ENCODE measurements around the gene APC2.
A peak's percentile ranks its signal among the peaks of the same experiment; 100 is the strongest.

The APC2 gene

GRCh38 chr19:1445185-1445931, 4.6 kb upstream of the APC2 start:
- DNase-seq (ENCODE audit: extremely low read depth in 1 of 2, low read depth in 1 of 2): peak; percentile 34 to 57

- no peak for DNase-seq (ENCODE audit: extremely low read depth in 1 of 2, low read depth in 1 of 2)
Measured at GRCh38 chr19:1445932-1446712, 3.8 kb upstream of the APC2 start.

- no peak for DNase-seq (ENCODE audit: extremely low read depth in 1 of 2, low read depth in 1 of 2)
Measured at GRCh38 chr19:1446713-1447481, 3.0 kb upstream of the APC2 start.

- no peak for DNase-seq (ENCODE audit: extremely low read depth in 1 of 2, low read depth in 1 of 2)
Measured at GRCh38 chr19:1447504-1447903, 2.4 kb upstream of the APC2 start.

GRCh38 chr19:1447944-1448343, 2.0 kb upstream of the APC2 start:
- DNase-seq (ENCODE audit: extremely low read depth in 1 of 2, low read depth in 1 of 2): no peak

- no peak for DNase-seq (ENCODE audit: extremely low read depth in 1 of 2, low read depth in 1 of 2)
Measured at GRCh38 chr19:1450735-1451731, 1.1 kb downstream of the APC2 start.

- no peak for DNase-seq (ENCODE audit: extremely low read depth in 1 of 2, low read depth in 1 of 2)
Measured at GRCh38 chr19:1451916-1452801, 2.2 kb downstream of the APC2 start.

- DNase-seq (ENCODE audit: extremely low read depth in 1 of 2, low read depth in 1 of 2): no peak
Measured at GRCh38 chr19:1452802-1453524, 3.0 kb downstream of the APC2 start.

- DNase-seq (ENCODE audit: extremely low read depth in 1 of 2, low read depth in 1 of 2): no peak
Measured at GRCh38 chr19:1453525-1454364, 3.8 kb downstream of the APC2 start.

GRCh38 chr19:1455002-1455335, 5.0 kb downstream of the APC2 start:
- no peak for DNase-seq (ENCODE audit: extremely low read depth in 1 of 2, low read depth in 1 of 2)

GRCh38 chr19:1455336-1456120, 5.6 kb downstream of the APC2 start:
- DNase-seq (ENCODE audit: extremely low read depth in 1 of 2, low read depth in 1 of 2): no peak

GRCh38 chr19:1456121-1456900, 6.4 kb downstream of the APC2 start:
- DNase-seq (ENCODE audit: extremely low read depth in 1 of 2, low read depth in 1 of 2): no peak

GRCh38 chr19:1457031-1457739, 7.3 kb downstream of the APC2 start:
- no peak for DNase-seq (ENCODE audit: extremely low read depth in 1 of 2, low read depth in 1 of 2)

GRCh38 chr19:1457892-1458291, 8.0 kb downstream of the APC2 start:
- DNase-seq (ENCODE audit: extremely low read depth in 1 of 2, low read depth in 1 of 2): no peak

GRCh38 chr19:1459479-1459878, 9.6 kb downstream of the APC2 start:
- no peak for DNase-seq (ENCODE audit: extremely low read depth in 1 of 2, low read depth in 1 of 2)
